ENCODE measurements around the gene STX8.

DNA sequence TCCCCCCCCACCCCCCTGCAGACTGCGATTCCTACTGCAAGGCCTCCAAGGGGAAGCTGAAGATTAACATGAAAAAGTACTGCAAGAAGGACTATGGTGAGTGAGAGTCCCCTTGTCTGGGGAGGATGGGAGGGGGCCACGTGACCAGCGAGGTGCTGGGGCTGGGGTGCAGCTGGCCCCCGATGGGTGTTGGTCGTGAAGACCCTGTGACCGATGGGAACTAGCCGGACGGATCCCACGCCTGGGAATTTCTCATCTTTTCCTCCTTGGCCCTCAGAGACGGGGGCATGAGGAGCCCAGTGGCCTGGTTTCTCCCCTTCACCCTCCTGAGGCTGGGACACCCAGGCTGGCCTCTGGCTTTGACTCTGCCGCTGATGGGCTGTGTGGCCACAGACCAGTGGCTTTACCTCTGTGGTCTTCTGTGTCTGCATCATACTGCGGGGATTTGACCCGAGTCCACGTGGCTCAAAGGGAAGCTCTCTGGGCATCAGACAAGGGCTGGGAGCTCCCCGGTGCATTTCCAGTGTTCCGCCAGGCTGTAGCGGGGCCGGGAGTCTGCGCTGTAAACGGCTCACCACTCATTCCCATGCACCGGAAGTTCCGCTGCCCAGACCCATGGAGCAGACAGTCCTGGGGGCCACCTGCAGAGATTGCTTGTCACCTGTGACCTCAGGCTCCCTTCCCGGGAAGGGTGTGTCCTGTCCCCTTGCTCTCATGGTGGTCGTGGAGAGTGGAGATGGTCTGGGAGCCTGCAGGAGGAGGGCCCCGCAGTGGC lies 354.3 kb downstream of the STX8 start:
- TF ChIP-seq, protein P1, sequence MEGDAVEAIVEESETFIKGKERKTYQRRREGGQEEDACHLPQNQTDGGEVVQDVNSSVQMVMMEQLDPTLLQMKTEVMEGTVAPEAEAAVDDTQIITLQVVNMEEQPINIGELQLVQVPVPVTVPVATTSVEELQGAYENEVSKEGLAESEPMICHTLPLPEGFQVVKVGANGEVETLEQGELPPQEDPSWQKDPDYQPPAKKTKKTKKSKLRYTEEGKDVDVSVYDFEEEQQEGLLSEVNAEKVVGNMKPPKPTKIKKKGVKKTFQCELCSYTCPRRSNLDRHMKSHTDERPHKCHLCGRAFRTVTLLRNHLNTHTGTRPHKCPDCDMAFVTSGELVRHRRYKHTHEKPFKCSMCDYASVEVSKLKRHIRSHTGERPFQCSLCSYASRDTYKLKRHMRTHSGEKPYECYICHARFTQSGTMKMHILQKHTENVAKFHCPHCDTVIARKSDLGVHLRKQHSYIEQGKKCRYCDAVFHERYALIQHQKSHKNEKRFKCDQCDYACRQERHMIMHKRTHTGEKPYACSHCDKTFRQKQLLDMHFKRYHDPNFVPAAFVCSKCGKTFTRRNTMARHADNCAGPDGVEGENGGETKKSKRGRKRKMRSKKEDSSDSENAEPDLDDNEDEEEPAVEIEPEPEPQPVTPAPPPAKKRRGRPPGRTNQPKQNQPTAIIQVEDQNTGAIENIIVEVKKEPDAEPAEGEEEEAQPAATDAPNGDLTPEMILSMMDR (IDR thresholded peaks at IDR 0.05): no peak
- TF ChIP-seq POLR2AphosphoS5 (IDR thresholded peaks at IDR 0.05): no peak

Measured in stomach (tissue), 4 donors.